Type B pancreatic cell (in vitro differentiated cells): Measurements from ENCODE around the gene GLIS1. TPM values are rescaled to one million over a fixed set of nuclear protein-coding genes. Genes with fewer than 3 reads are reported as not detected.
"Not testable (repeated sequence)": the region's sequence is repeated elsewhere in the genome, so short reads cannot be mapped to it uniquely, and the experiment has no call there.

ENCODE experiments used
- DNase-seq: peaks from one replicate; pipeline ENCODE4 v3.0.0; 2021; ENCODE audit warnings: mixed read lengths; ENCODE audit not compliant: unreplicated experiment; ENCODE audit errors: extremely low spot score
- H3K27ac Mint-ChIP-seq: 2 replicates; pipeline ENCODE4 v1.8.0; 2021; ENCODE audit warnings: mild to moderate bottlenecking, mixed read lengths
- H3K27me3 Mint-ChIP-seq: 2 replicates; pipeline ENCODE4 v1.8.0; 2021; ENCODE audit warnings: mixed read lengths
- H3K36me3 Mint-ChIP-seq: 2 replicates; pipeline ENCODE4 v1.8.0; 2021; ENCODE audit warnings: mixed read lengths
- H3K4me1 Mint-ChIP-seq: one replicate; pipeline ENCODE4 v1.8.0; 2021; ENCODE audit warnings: mixed read lengths; ENCODE audit not compliant: unreplicated experiment
- H3K4me3 Mint-ChIP-seq: 2 replicates; pipeline ENCODE4 v1.8.0; 2021; ENCODE audit warnings: mild to moderate bottlenecking, mixed read lengths
- H3K9me3 Mint-ChIP-seq: 2 replicates; pipeline ENCODE4 v1.8.0; 2021; ENCODE audit warnings: mixed read lengths
- CTCF ChIP-seq: fragments of 200-600 bp; sonication (generic); conservative IDR thresholded peaks from 2 replicates; pipeline ENCODE4 v1.5.0; 2021; ENCODE audit warnings: antibody characterized with exemption, mild to moderate bottlenecking
- total RNA-seq: library from RNA; stranded (reverse); gene quantifications from 2 replicates; pipeline ENCODE4 v1.2.1, GENCODE V29; 2021; ENCODE audit warnings: low replicate concordance

Gene GLIS1
- total RNA-seq, 1 donor from 2014 or later = 2.1 TPM

GRCh38 chr1:53557830-53558738 is 180.9 kb downstream of the GLIS1 start:
- no peak for TF ChIP-seq CTCF
- Mint-ChIP-seq H3K9me3 (no peaks in the 10 kb centered on the region), H3K27me3 (peaks cover 13% of the 10 kb centered on the region), H3K27ac (no peak overlapping the region), H3K36me3 (no peaks in the 10 kb centered on the region), H3K4me3 (no peak overlapping the region), H3K4me1 (peaks cover 30% of the 10 kb centered on the region)
- no peak for DNase-seq

GRCh38 chr1:53557369-53557768 is 181.6 kb downstream of the GLIS1 start:
- no peak for TF ChIP-seq CTCF
- no peaks in the 10 kb centered on the region for H3K9me3 Mint-ChIP-seq
- H3K27me3 Mint-ChIP-seq = peaks cover 13% of the 10 kb centered on the region
- H3K4me3 Mint-ChIP-seq = no peak overlapping the region
- DNase-seq = no peak
- H3K4me1 Mint-ChIP-seq = peaks cover 30% of the 10 kb centered on the region
- H3K27ac Mint-ChIP-seq = no peak overlapping the region
- H3K36me3 Mint-ChIP-seq = no peaks in the 10 kb centered on the region

- no peak for DNase-seq
- H3K9me3 Mint-ChIP-seq = no peaks in the 10 kb centered on the region
- H3K4me3 Mint-ChIP-seq = no peak overlapping the region
- H3K4me1 Mint-ChIP-seq = peaks cover 29% of the 10 kb centered on the region
- no peak overlapping the region for H3K27ac Mint-ChIP-seq
- H3K36me3 Mint-ChIP-seq = no peaks in the 10 kb centered on the region
- no peak for TF ChIP-seq CTCF
- peaks cover 12% of the 10 kb centered on the region for H3K27me3 Mint-ChIP-seq
These were observed 182.2 kb downstream of the GLIS1 start for GRCh38 chr1:53556657-53557227.

- H3K36me3 Mint-ChIP-seq, H3K27ac Mint-ChIP-seq, DNase-seq, H3K4me3 Mint-ChIP-seq, H3K9me3 Mint-ChIP-seq: not testable (repeated sequence)
- H3K4me1 Mint-ChIP-seq = peaks cover 31% of the 10 kb centered on the region
- peaks cover 14% of the 10 kb centered on the region for H3K27me3 Mint-ChIP-seq
These were observed 183.2 kb downstream of the GLIS1 start for GRCh38 chr1:53555620-53556326.

- DNase-seq = no peak
- H3K9me3 Mint-ChIP-seq = no peaks in the 10 kb centered on the region
- no peak overlapping the region for H3K27ac Mint-ChIP-seq
- no peak for TF ChIP-seq CTCF
- no peaks in the 10 kb centered on the region for H3K36me3 Mint-ChIP-seq
- peaks cover 12% of the 10 kb centered on the region for H3K27me3 Mint-ChIP-seq
- no peak overlapping the region for H3K4me3 Mint-ChIP-seq
- peaks cover 32% of the 10 kb centered on the region for H3K4me1 Mint-ChIP-seq
These were observed 184.2 kb downstream of the GLIS1 start for GRCh38 chr1:53554592-53555305.
